ENCODE measurements around the gene CHI3L1.

Gene CHI3L1

GRCh38 chr1:203149188-203149840 lies 37.2 kb downstream of the CHI3L1 start:
- no peak for DNase-seq

GRCh38 chr1:203148579-203148978 lies 37.9 kb downstream of the CHI3L1 start:
- DNase-seq = no peak

GRCh38 chr1:203148127-203148526 lies 38.4 kb downstream of the CHI3L1 start:
- DNase-seq = no peak

- no peak for DNase-seq
Observed at GRCh38 chr1:203147376-203147775, 39.1 kb downstream of the CHI3L1 start.

- no peak for DNase-seq
Observed at GRCh38 chr1:203146537-203146936, 40.0 kb downstream of the CHI3L1 start.

- DNase-seq = no peak
Observed at GRCh38 chr1:203146042-203146369, 40.5 kb downstream of the CHI3L1 start.

- DNase-seq = no peak
Observed at GRCh38 chr1:203145321-203146041, 41.0 kb downstream of the CHI3L1 start.

- DNase-seq = no peak
Observed at GRCh38 chr1:203144661-203145060, 41.8 kb downstream of the CHI3L1 start.

- DNase-seq = no peak
Observed at GRCh38 chr1:203143641-203144040, 42.9 kb downstream of the CHI3L1 start.

- DNase-seq = no peak
Observed at GRCh38 chr1:203142684-203143408, 43.7 kb downstream of the CHI3L1 start.

GRCh38 chr1:203142124-203142523 lies 44.4 kb downstream of the CHI3L1 start:
- DNase-seq = no peak

GRCh38 chr1:203140743-203141520 lies 45.6 kb downstream of the CHI3L1 start:
- no peak for DNase-seq

GRCh38 chr1:203139976-203140475 lies 46.5 kb downstream of the CHI3L1 start:
- DNase-seq = no peak

GRCh38 chr1:203138066-203138465 lies 48.4 kb downstream of the CHI3L1 start:
- no peak for DNase-seq

GRCh38 chr1:203137324-203137723 lies 49.2 kb downstream of the CHI3L1 start:
- no peak for DNase-seq

- DNase-seq = no peak
Observed at GRCh38 chr1:203136409-203137042, 50.0 kb downstream of the CHI3L1 start.

GRCh38 chr1:203135636-203136305 lies 50.7 kb downstream of the CHI3L1 start:
- DNase-seq = no peak

- no peak for DNase-seq
Observed at GRCh38 chr1:203133970-203134725, 52.4 kb downstream of the CHI3L1 start.

- no peak for DNase-seq
Observed at GRCh38 chr1:203131548-203132200, 54.8 kb downstream of the CHI3L1 start.

GRCh38 chr1:203130358-203130985 lies 56.0 kb downstream of the CHI3L1 start:
- DNase-seq = no peak

All from amniotic stem cell (primary cell).